Type B pancreatic cell (in vitro differentiated cells): ENCODE results near the gene CDK14. TPM values are rescaled to one million over a fixed set of nuclear protein-coding genes. Genes with fewer than 3 reads are reported as not detected.

Experiments
- DNase-seq: peaks from one replicate; pipeline ENCODE4 v3.0.0; 2021; ENCODE audit warnings: mixed read lengths; ENCODE audit not compliant: unreplicated experiment; ENCODE audit errors: extremely low spot score
- H3K27ac Mint-ChIP-seq: 2 replicates; pipeline ENCODE4 v1.8.0; 2021; ENCODE audit warnings: mild to moderate bottlenecking, mixed read lengths
- H3K27me3 Mint-ChIP-seq: 2 replicates; pipeline ENCODE4 v1.8.0; 2021; ENCODE audit warnings: mixed read lengths
- H3K36me3 Mint-ChIP-seq: 2 replicates; pipeline ENCODE4 v1.8.0; 2021; ENCODE audit warnings: mixed read lengths
- H3K4me1 Mint-ChIP-seq: one replicate; pipeline ENCODE4 v1.8.0; 2021; ENCODE audit warnings: mixed read lengths; ENCODE audit not compliant: unreplicated experiment
- H3K4me3 Mint-ChIP-seq: 2 replicates; pipeline ENCODE4 v1.8.0; 2021; ENCODE audit warnings: mild to moderate bottlenecking, mixed read lengths
- H3K9me3 Mint-ChIP-seq: 2 replicates; pipeline ENCODE4 v1.8.0; 2021; ENCODE audit warnings: mixed read lengths
- CTCF ChIP-seq: fragments of 200-600 bp; sonication (generic); conservative IDR thresholded peaks from 2 replicates; pipeline ENCODE4 v1.5.0; 2021; ENCODE audit warnings: antibody characterized with exemption, mild to moderate bottlenecking
- total RNA-seq: library from RNA; stranded (reverse); gene quantifications from 2 replicates; pipeline ENCODE4 v1.2.1, GENCODE V29; 2021; ENCODE audit warnings: low replicate concordance

CDK14 gene
- total RNA-seq, 1 donor from 2014 or later, result 43.5 TPM

- Mint-ChIP-seq H3K27me3 (no peaks in the 10 kb centered on the region), H3K36me3 (peaks cover 4% of the 10 kb centered on the region), H3K4me3 (no peak overlapping the region), H3K9me3 (no peaks in the 10 kb centered on the region), H3K27ac (no peak overlapping the region), H3K4me1 (no peaks in the 10 kb centered on the region)
- no peak for TF ChIP-seq CTCF
- DNase-seq, result no peak
These were observed 492.6 kb downstream of the CDK14 start for GRCh38 chr7:91088691-91089090.

- H3K27ac Mint-ChIP-seq, result no peak overlapping the region
- H3K27me3 Mint-ChIP-seq, result no peaks in the 10 kb centered on the region
- H3K36me3 Mint-ChIP-seq, result peaks cover 4% of the 10 kb centered on the region
- no peaks in the 10 kb centered on the region for H3K4me1 Mint-ChIP-seq
- peak overlapping the region; percentile 53 for H3K4me3 Mint-ChIP-seq
- H3K9me3 Mint-ChIP-seq, result no peaks in the 10 kb centered on the region
- no peak for DNase-seq
- TF ChIP-seq CTCF, result peak; percentile 90
These were observed 493.4 kb downstream of the CDK14 start for GRCh38 chr7:91089382-91089963.

GRCh38 chr7:91090684-91091083 lies 494.6 kb downstream of the CDK14 start:
- H3K4me1 Mint-ChIP-seq, result no peaks in the 10 kb centered on the region
- no peaks in the 10 kb centered on the region for H3K27me3 Mint-ChIP-seq
- no peaks in the 10 kb centered on the region for H3K9me3 Mint-ChIP-seq
- TF ChIP-seq CTCF, result no peak
- H3K4me3 Mint-ChIP-seq, result no peak overlapping the region
- DNase-seq, result no peak
- H3K27ac Mint-ChIP-seq, result no peak overlapping the region
- H3K36me3 Mint-ChIP-seq, result peaks cover 8% of the 10 kb centered on the region

GRCh38 chr7:91091631-91092030 lies 495.5 kb downstream of the CDK14 start:
- no peak for TF ChIP-seq CTCF
- Mint-ChIP-seq H3K4me3 (no peak overlapping the region), H3K27me3 (no peaks in the 10 kb centered on the region), H3K27ac (no peak overlapping the region), H3K9me3 (no peaks in the 10 kb centered on the region), H3K36me3 (peaks cover 8% of the 10 kb centered on the region), H3K4me1 (no peaks in the 10 kb centered on the region)
- DNase-seq, result no peak

- no peak overlapping the region for H3K4me3 Mint-ChIP-seq
- TF ChIP-seq CTCF, result no peak
- H3K36me3 Mint-ChIP-seq, result peaks cover 8% of the 10 kb centered on the region
- H3K4me1 Mint-ChIP-seq, result no peaks in the 10 kb centered on the region
- no peaks in the 10 kb centered on the region for H3K9me3 Mint-ChIP-seq
- DNase-seq, result no peak
- H3K27ac Mint-ChIP-seq, result no peak overlapping the region
- no peaks in the 10 kb centered on the region for H3K27me3 Mint-ChIP-seq
These were observed 497.1 kb downstream of the CDK14 start for GRCh38 chr7:91093181-91093580.

- H3K4me3 Mint-ChIP-seq, result no peak overlapping the region
- H3K36me3 Mint-ChIP-seq, result peaks cover 8% of the 10 kb centered on the region
- H3K9me3 Mint-ChIP-seq, result peaks cover 3% of the 10 kb centered on the region
- no peak for TF ChIP-seq CTCF
- H3K27me3 Mint-ChIP-seq, result no peaks in the 10 kb centered on the region
- H3K27ac Mint-ChIP-seq, result no peak overlapping the region
- no peaks in the 10 kb centered on the region for H3K4me1 Mint-ChIP-seq
- DNase-seq, result no peak
These were observed 502.4 kb downstream of the CDK14 start for GRCh38 chr7:91098566-91098965.
